K562 (cell line): ENCODE results near the gene PCDH12. TPM values are rescaled to one million over a fixed set of nuclear protein-coding genes. Genes with fewer than 3 reads are reported as not detected.
A peak's percentile ranks its signal among the peaks of the same experiment; 100 is the strongest.

ENCODE experiments used
- C11orf30 ChIP-seq: fragments of 450-650 bp; IDR thresholded peaks from 2 replicates; pipeline ENCODE4 v1.6.1; 2016; ENCODE audit warnings: low read depth, mild to moderate bottlenecking
- EP300 ChIP-seq: IDR thresholded peaks from 2 replicates; pipeline ENCODE4 v1.6.1; 2012; ENCODE audit warnings: low read length, improper control_type of control experiment
- ESRRB ChIP-seq: fragments of 250-450 bp; sonication (Bioruptor Pico); IDR thresholded peaks from 2 replicates; pipeline ENCODE4 v1.5.0; 2020; ENCODE audit warnings: mild to moderate bottlenecking, moderate library complexity, borderline replicate concordance
- FOXA3 ChIP-seq, 2 experiments: fragments of 450-650 bp in 1 of 2; sonication (generic) in 1 of 2; formaldehyde crosslinking; IDR thresholded peaks in 1 of 2; conservative IDR thresholded peaks in 1 of 2; 2 replicates each; pipeline versions ENCODE4 v1.4.0 to v1.8.0; 2020 to 2022; ENCODE audit warnings: mild to moderate bottlenecking in 2 of 2, missing genetic modification reagents in 1 of 2
- FOXK2 ChIP-seq, 2 experiments: fragments of 450-650 bp; IDR thresholded peaks in 1 of 2; conservative IDR thresholded peaks in 1 of 2; 2 replicates each; pipeline ENCODE4 v1.6.1; 2016; ENCODE audit warnings: low read depth in 2 of 2, mild to moderate bottlenecking in 1 of 2
- IRF2 ChIP-seq: sonication (generic); formaldehyde crosslinking; IDR thresholded peaks from 2 replicates; pipeline ENCODE4 v1.8.1; 2022; ENCODE audit warnings: mild to moderate bottlenecking, missing genetic modification reagents
- MEF2D ChIP-seq: conservative IDR thresholded peaks from 2 replicates; pipeline ENCODE4 v1.6.1; 2016; ENCODE audit warnings: low read depth, missing genetic modification characterization, missing compliant biosample characterization
- NR3C1 ChIP-seq: sonication (generic); formaldehyde crosslinking; IDR thresholded peaks from 2 replicates; pipeline ENCODE4 v1.8.1; 2022; ENCODE audit warnings: missing genetic modification reagents
- PHB ChIP-seq: fragments of 250-450 bp; sonication (Bioruptor Pico); IDR thresholded peaks from 2 replicates; pipeline ENCODE4 v1.5.0; 2021
- PRMT5 ChIP-seq: sonication (generic); formaldehyde crosslinking; IDR thresholded peaks from 2 replicates; pipeline ENCODE4 v1.5.0; 2020; ENCODE audit warnings: missing genetic modification reagents
- SMARCE1 ChIP-seq: fragments of 450-650 bp; IDR thresholded peaks from 2 replicates; pipeline ENCODE4 v1.7.1; 2016; ENCODE audit warnings: mild to moderate bottlenecking
- TCF3 ChIP-seq: sonication (generic); formaldehyde crosslinking; IDR thresholded peaks from 2 replicates; pipeline ENCODE4 v1.4.0; 2020; ENCODE audit warnings: mild to moderate bottlenecking, missing genetic modification reagents
- XRCC3 ChIP-seq: fragments of 450-650 bp; IDR thresholded peaks from 2 replicates; pipeline ENCODE4 v1.6.1; 2017; ENCODE audit warnings: mild to moderate bottlenecking, moderate library complexity
- YY1 ChIP-seq, 3 experiments: IDR thresholded peaks; 2 replicates each; pipeline ENCODE4 v1.6.1; 2011; ENCODE audit warnings: low read length in 2 of 3, mild to moderate bottlenecking in 2 of 3, moderate library complexity in 2 of 3, borderline replicate concordance in 1 of 3, control low read depth in 1 of 3, low read depth in 1 of 3; ENCODE audit not compliant: insufficient read depth in 3 of 3, insufficient replicate concordance in 2 of 3, control insufficient read depth in 1 of 3, insufficient read length in 1 of 3; ENCODE audit errors: extremely low read depth in 1 of 3
- ZNF212 ChIP-seq: fragments of 450-650 bp; formaldehyde crosslinking; IDR thresholded peaks from 2 replicates; pipeline ENCODE4 v1.4.0; 2020; ENCODE audit warnings: mild to moderate bottlenecking
- polyA plus RNA-seq, 8 experiments: library from polyadenylated mRNA; depleted of rRNA in 4 of 8; stranded (reverse) in 5 of 8; unstranded in 3 of 8; fragments of >200 nt; fragmentation: Nextera tagmentation in 2 of 8; fragmentation: Illumina TruSeq in 1 of 8; extraction: Ambion mirVana in 2 of 8; extraction: Trizol in 1 of 8; gene quantifications; 2 replicates each; pipeline versions ENCODE4 v1.2.1 to v1.2.3, GENCODE V29; 2011 to 2014; ENCODE audit warnings: inconsistent platforms in 1 of 8, missing spikeins in 1 of 8
- total RNA-seq, 7 experiments: library from RNA; depleted of rRNA in 6 of 7; stranded (reverse); fragments of >200 nt in 6 of 7; fragmentation: Illumina TruSeq in 2 of 7; extraction: Trizol in 2 of 7; gene quantifications; 2 replicates each; pipeline versions ENCODE4 v1.2.1 to v1.2.3, GENCODE V29; 2011 to 2021; ENCODE audit warnings: low replicate concordance in 1 of 7
- TF ChIP-seq, protein P1 (sequence below): sonication (generic); formaldehyde crosslinking; IDR thresholded peaks from 2 replicates; pipeline ENCODE4 v1.8.1; 2023; ENCODE audit warnings: missing genetic modification reagents, mild to moderate bottlenecking, borderline replicate concordance
- TF ChIP-seq, protein P2 (sequence below): fragments of 450-650 bp; formaldehyde crosslinking; IDR thresholded peaks from 2 replicates; pipeline ENCODE4 v1.4.0; 2020; ENCODE audit warnings: mild to moderate bottlenecking, moderate library complexity
- TF ChIP-seq, protein P3 (sequence below): sonication (generic); formaldehyde crosslinking; IDR thresholded peaks from 2 replicates; pipeline ENCODE4 v1.9.0; 2022; ENCODE audit warnings: mild to moderate bottlenecking, missing genetic modification reagents
- TF ChIP-seq, protein P4 (sequence below), 2 experiments: fragments of 450-650 bp in 1 of 2; sonication (generic) in 1 of 2; formaldehyde crosslinking in 1 of 2; IDR thresholded peaks in 1 of 2; conservative IDR thresholded peaks in 1 of 2; 2 replicates each; pipeline versions ENCODE4 v1.6.1 to v1.8.1; 2016 to 2023; ENCODE audit warnings: mild to moderate bottlenecking in 2 of 2, moderate library complexity in 2 of 2, inconsistent platforms in 1 of 2, missing genetic modification reagents in 1 of 2

The PCDH12 gene
- total and polyA plus RNA-seq, 9 of the 15 experiments (the other 6 are each of a cell fraction or from before 2014, with no cell fraction given): 0.01 to 0.04 (median 0.01) TPM; not detected in 4

DNA sequence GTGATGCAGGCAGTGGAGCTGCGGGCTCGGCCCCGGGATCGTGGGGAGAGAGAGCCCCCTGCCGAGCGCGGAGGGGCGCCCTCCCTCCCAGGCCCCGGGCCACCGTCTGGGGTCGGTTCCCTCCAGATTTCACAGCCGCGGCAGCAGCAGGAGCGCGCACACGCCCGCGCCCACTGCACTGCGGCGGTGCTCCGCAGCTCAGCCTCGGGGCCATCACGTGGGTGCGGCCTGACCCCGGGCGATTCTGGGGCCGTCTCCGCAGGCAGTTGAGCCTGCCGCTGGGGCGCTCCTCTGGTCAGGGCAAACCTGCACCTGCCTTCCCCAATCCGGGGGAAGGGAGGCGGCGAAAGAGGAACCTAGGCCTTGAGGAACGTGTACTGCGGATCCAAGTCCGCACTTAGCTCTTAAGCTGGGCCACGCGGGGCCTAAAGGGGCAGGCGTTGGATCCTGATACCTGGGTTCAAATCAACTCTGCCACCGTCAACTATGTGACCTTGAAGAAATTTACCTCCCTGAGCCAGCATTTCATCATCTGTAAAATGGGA lies 43.7 kb downstream of the PCDH12 start (continued):
- TF ChIP-seq EP300: no peak
- no peak for TF ChIP-seq FOXA3 (CRISPR knock-in tag; conservative IDR thresholded peaks at IDR 0.05 in 1 of 2, IDR thresholded peaks at IDR 0.05 in 1 of 2)
- no peak for TF ChIP-seq ESRRB (CRISPR knock-in tag)
- TF ChIP-seq SMARCE1: no peak
- no peak for TF ChIP-seq ZNF212 (CRISPR knock-in tag)
- no peak for TF ChIP-seq XRCC3
- TF ChIP-seq, protein P1, sequence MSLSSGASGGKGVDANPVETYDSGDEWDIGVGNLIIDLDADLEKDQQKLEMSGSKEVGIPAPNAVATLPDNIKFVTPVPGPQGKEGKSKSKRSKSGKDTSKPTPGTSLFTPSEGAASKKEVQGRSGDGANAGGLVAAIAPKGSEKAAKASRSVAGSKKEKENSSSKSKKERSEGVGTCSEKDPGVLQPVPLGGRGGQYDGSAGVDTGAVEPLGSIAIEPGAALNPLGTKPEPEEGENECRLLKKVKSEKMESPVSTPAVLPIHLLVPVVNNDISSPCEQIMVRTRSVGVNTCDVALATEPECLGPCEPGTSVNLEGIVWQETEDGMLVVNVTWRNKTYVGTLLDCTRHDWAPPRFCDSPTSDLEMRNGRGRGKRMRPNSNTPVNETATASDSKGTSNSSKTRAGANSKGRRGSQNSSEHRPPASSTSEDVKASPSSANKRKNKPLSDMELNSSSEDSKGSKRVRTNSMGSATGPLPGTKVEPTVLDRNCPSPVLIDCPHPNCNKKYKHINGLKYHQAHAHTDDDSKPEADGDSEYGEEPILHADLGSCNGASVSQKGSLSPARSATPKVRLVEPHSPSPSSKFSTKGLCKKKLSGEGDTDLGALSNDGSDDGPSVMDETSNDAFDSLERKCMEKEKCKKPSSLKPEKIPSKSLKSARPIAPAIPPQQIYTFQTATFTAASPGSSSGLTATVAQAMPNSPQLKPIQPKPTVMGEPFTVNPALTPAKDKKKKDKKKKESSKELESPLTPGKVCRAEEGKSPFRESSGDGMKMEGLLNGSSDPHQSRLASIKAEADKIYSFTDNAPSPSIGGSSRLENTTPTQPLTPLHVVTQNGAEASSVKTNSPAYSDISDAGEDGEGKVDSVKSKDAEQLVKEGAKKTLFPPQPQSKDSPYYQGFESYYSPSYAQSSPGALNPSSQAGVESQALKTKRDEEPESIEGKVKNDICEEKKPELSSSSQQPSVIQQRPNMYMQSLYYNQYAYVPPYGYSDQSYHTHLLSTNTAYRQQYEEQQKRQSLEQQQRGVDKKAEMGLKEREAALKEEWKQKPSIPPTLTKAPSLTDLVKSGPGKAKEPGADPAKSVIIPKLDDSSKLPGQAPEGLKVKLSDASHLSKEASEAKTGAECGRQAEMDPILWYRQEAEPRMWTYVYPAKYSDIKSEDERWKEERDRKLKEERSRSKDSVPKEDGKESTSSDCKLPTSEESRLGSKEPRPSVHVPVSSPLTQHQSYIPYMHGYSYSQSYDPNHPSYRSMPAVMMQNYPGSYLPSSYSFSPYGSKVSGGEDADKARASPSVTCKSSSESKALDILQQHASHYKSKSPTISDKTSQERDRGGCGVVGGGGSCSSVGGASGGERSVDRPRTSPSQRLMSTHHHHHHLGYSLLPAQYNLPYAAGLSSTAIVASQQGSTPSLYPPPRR: no peak
- no peak for TF ChIP-seq IRF2
- TF ChIP-seq FOXK2 (conservative IDR thresholded peaks at IDR 0.05 in 1 of 2, IDR thresholded peaks at IDR 0.05 in 1 of 2; ENCODE audit: low read depth in 2 of 2): no peak
- peak in 1 of 3 experiments; percentile 22 for TF ChIP-seq YY1 (IDR thresholded peaks at IDR 0.05; ENCODE audit: borderline replicate concordance in 1 of 3, control insufficient read depth in 1 of 3, extremely low read depth in 1 of 3, insufficient read depth in 3 of 3, insufficient read length in 1 of 3, insufficient replicate concordance in 2 of 3, low read depth in 1 of 3, low read length in 2 of 3)
- TF ChIP-seq C11orf30: no peak
- no peak for TF ChIP-seq NR3C1 (CRISPR knock-in tag)
- no peak for TF ChIP-seq PRMT5 (CRISPR knock-in tag)
- TF ChIP-seq PHB (CRISPR knock-in tag): no peak
- TF ChIP-seq, protein P2, sequence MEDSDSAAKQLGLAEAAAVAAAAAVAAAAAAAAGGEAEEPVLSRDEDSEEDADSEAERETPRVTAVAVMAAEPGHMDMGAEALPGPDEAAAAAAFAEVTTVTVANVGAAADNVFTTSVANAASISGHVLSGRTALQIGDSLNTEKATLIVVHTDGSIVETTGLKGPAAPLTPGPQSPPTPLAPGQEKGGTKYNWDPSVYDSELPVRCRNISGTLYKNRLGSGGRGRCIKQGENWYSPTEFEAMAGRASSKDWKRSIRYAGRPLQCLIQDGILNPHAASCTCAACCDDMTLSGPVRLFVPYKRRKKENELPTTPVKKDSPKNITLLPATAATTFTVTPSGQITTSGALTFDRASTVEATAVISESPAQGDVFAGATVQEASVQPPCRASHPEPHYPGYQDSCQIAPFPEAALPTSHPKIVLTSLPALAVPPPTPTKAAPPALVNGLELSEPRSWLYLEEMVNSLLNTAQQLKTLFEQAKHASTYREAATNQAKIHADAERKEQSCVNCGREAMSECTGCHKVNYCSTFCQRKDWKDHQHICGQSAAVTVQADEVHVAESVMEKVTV (CRISPR knock-in tag): peak; percentile 75
- TF ChIP-seq TCF3 (CRISPR knock-in tag): no peak
- TF ChIP-seq, protein P3, sequence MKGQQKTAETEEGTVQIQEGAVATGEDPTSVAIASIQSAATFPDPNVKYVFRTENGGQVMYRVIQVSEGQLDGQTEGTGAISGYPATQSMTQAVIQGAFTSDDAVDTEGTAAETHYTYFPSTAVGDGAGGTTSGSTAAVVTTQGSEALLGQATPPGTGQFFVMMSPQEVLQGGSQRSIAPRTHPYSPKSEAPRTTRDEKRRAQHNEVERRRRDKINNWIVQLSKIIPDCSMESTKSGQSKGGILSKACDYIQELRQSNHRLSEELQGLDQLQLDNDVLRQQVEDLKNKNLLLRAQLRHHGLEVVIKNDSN: peak; percentile 95
- TF ChIP-seq, protein P4, sequence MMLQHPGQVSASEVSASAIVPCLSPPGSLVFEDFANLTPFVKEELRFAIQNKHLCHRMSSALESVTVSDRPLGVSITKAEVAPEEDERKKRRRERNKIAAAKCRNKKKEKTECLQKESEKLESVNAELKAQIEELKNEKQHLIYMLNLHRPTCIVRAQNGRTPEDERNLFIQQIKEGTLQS (IDR thresholded peaks at IDR 0.05): no peak
- TF ChIP-seq, protein P4 (CRISPR knock-in tag; conservative IDR thresholded peaks at IDR 0.05): no peak
- TF ChIP-seq MEF2D (tag): no peak
